HL-60 (cell line): Measurements from ENCODE around the gene CEP19.

Source experiments
- CTCF ChIP-seq: IDR thresholded peaks from one replicate; pipeline ENCODE4 v1.5.1; 2011; ENCODE audit warnings: low read length, control low read depth, inconsistent platforms; ENCODE audit not compliant: insufficient read depth
- POLR2AphosphoS5 ChIP-seq: IDR thresholded peaks from 2 replicates; pipeline ENCODE4 v1.6.1; 2012; ENCODE audit warnings: low read depth

- no peak for TF ChIP-seq CTCF
- peak; percentile 51; the same call in 1 of the 2 replicates for TF ChIP-seq POLR2AphosphoS5
Observed at GRCh38 chr3:196740481-196741248, 28.6 kb upstream of the CEP19 start.
